Left renal cortex interstitium (tissue), 4 donors: ENCODE data around the gene FAM53B. TPM values are rescaled to one million over a fixed set of nuclear protein-coding genes. Genes with fewer than 3 reads are reported as not detected.

Source experiments
- DNase-seq, 4 donors: peaks; one replicate each; pipeline ENCODE4 v3.0.0-alpha.2; 2013; ENCODE audit warnings: low read depth in 4 of 4, low spot score in 2 of 4, missing footprints in 1 of 4
- polyA plus RNA-seq, 4 donors: library from polyadenylated mRNA; unstranded; fragments of 120-200 nt; gene quantifications; one replicate each; pipeline ENCODE4 v1.2.1, GENCODE V29; 2013; ENCODE audit not compliant: insufficient read length in 4 of 4

FAM53B gene
- polyA plus RNA-seq, 4 donors = 23.1 to 33.4 (median 28.0) TPM

- DNase-seq = no peak
Observed at GRCh38 chr10:124667425-124668345, 76.5 kb downstream of the FAM53B start.

DNA sequence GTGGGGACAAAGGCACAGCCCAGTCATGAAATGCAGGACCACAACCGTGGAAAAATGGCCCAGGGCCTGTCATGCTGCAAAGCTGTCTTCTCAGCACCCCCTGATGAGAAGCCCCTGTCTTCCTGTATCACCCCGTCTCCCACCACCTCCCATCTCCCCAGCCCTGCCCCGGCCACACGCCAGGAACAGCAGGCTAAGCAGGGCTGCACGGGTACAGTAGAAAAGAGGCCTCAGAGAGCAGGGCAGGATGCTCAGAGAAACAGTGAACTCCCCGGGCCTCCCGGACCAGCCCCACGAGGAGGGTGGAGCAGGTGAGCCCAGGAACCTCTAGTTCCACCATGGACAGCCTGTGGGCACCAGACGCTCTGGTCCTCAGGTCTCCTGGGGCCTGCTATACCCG lies 77.7 kb downstream of the FAM53B start:
- no peak for DNase-seq

DNA sequence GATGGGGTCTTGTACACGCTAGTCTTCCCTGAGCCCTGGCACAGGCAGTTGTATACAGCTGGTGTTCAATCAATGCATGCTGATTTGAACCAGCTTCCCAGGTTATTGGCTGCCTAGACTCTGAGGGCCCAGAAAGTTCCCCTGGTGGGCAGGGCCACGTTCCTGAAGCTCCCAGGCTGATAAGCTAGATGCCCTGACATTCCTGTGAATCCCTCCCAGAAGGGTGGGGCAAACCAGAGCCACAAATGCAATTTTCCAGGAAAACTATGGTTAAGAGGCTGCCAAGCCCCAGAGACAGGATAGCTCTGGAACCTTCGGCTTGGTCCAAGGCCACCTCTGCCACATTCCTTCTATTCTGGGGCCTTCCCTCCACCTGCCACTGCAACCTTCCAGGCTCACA lies 78.2 kb downstream of the FAM53B start:
- no peak for DNase-seq

DNA sequence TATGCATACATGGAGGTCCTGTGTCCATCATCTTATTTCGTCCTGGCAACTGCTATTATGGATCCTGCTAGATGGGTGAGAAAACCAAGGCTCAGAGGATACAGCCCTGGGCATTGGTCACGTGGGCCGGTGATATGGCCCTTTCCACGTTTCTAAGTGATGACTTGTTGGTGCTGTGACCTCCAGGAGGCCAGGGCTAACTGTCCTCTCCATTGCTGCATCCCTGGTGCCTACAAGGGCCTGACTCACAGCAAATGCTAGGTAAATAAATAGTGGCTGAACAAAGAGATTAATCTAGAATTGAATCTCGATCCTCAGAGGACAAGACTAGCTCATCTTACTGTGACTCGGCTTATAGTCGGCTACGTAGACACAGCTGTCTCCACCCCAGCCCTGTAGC lies 78.6 kb downstream of the FAM53B start:
- no peak for DNase-seq

GRCh38 chr10:124665091-124665490 lies 79.1 kb downstream of the FAM53B start:
- DNase-seq = no peak

DNA sequence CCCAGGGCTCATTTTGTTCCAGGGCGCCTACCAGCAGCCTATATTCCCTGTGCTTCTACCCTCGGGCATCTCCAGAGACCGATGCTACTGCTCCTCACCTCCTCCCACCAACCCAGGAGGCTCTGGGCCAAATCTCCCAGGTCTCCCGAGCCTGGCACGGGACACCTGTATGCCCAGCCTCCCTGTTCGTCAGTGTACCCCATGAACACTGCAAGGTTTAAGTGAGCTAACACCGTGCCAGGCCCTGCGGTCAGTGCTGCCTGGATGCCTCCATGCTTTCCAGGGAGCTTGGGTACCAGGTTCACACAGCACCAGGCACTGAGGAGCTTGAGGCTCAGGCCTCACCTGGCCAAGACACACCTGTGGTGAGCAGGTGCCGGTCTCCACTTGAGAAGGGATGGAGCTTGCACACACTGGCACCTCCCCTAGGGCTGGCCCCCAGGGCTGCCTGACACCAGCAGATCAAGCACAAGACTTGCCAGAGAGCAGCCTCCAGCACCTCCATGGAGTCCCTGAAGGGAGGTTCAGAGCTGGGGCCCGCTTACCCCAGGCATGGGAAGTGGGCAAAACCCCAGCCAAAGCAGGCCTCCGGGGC lies 80.3 kb downstream of the FAM53B start:
- no peak for DNase-seq

DNA sequence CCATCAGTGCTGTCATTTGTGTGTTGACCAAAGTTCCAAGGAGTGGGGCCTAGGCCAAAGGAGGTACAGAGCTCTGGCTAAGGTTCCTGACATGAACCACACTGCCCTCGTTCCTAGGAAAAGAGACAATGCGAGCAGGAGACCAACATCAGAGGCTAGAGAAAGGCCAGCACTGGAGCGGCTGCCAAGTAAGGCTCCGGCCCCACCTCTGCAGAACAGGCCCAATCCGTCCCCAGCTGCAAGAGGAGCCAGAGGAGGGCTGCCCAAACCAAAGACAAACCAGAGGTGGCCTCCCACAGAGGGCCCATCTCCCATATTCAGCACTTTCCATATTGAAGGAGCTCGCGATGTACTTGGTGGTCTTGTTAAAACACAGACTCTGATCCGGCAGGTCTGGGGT lies 81.0 kb downstream of the FAM53B start:
- no peak for DNase-seq

- DNase-seq = no peak
Observed at GRCh38 chr10:124661660-124662180, 82.5 kb downstream of the FAM53B start.

- DNase-seq = no peak
Observed at GRCh38 chr10:124660404-124661125, 83.6 kb downstream of the FAM53B start.

DNA sequence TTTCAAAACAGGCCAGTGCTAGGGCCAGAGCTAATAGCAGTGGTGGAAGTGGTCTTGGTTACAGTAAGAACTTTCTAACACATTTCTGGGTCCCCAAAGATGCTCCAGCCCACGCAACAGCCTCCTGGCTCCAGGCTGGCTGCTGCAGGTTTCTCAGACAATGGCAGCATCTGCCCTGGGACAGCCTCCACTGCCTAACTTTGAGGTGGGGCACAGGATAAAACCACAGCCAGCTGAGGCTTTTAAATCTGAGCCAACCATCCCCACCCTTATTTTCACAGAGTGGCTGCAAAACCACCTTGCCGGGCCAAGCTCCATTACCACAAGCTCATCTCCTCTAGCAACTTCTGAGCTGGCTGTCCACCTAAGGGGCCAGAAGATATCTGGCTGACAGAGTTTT lies 84.8 kb downstream of the FAM53B start:
- no peak for DNase-seq

- DNase-seq = no peak
Observed at GRCh38 chr10:124658591-124659242, 85.5 kb downstream of the FAM53B start.

- DNase-seq = no peak
Observed at GRCh38 chr10:124657806-124658205, 86.4 kb downstream of the FAM53B start.

DNA sequence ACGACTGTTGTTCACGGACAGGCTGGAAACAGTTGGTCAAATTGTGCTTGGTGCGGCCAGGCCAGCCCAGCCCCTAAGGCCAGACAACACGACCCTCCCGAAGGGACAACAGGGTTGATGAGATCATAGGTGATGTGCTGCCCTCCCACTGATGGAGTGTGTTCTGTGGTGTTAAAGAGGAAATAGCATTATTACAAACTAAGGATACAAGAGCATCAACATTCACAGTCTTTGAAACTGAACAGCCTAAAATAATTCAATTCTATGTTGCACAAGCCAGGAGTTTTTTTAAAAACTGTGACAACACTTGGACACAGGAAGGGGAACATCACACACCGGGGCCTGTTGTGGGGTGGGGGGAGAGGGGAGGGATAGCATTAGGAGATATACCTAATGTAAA lies 87.6 kb downstream of the FAM53B start:
- no peak for DNase-seq

GRCh38 chr10:124656113-124656490 lies 88.1 kb downstream of the FAM53B start:
- DNase-seq = no peak

GRCh38 chr10:124655191-124656112 lies 88.7 kb downstream of the FAM53B start:
- DNase-seq = no peak

GRCh38 chr10:124654686-124655085 lies 89.5 kb downstream of the FAM53B start:
- no peak for DNase-seq

GRCh38 chr10:124653811-124654651 lies 90.1 kb downstream of the FAM53B start:
- DNase-seq = no peak

DNA sequence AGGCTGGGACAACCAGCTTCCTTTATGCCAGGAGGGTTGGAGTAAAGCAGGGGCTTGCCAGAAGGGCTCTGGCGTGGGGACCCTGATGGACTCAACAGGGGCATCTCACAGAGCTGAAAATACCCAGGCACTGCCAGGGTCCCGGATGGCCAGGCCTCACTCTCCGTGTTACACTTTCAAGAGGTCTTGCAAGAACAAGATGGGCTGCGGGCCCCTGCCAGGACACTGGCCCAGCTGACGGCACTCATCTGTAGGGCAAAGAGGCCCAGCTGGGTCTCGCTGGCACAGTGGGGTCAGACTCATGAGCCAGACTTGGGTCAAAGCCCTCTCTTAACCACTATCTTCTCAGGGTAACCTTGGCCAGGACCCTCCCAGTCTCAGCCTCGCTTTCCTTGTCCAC lies 90.9 kb downstream of the FAM53B start:
- DNase-seq = no peak

DNA sequence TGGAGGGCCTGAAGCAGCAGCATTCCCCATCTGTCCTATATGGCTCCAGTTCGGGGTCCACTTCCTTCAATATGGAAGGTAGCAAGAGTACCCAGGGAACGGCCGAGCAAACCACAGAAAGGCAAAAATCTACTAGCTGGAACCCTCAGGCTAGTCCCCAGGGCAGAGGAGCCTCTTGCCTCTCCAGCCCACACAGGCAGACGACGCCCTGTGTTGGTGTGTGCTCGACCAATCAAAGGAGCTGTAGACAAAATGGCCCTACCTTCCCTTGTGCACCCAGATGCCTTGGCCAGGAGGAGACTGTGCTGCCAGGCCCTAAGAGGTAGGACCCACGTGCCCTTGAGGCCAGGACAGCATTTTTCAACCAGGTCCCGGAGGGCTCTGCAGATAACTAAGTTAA lies 91.5 kb downstream of the FAM53B start:
- no peak for DNase-seq
